Lung (tissue), 12 donors: ENCODE measurements around the gene KRT7. TPM values are rescaled to one million over a fixed set of nuclear protein-coding genes. Genes with fewer than 3 reads are reported as not detected.
A peak's percentile ranks its signal among the peaks of the same experiment; 100 is the strongest.

Experiments
- ATAC-seq: fragments of 200-7000 bp; cut with Tn5 transposase; one replicate; pipeline ENCODE4 v1.9.1; 2020; ENCODE audit warnings: moderate number of reproducible peaks; ENCODE audit not compliant: insufficient read depth, low FRiP score
- DNase-seq, 3 donors: peaks; one replicate each; pipeline ENCODE4 v3.0.0-alpha.2; 2013 to 2017
- H3K27ac ChIP-seq, 2 donors: one replicate each; pipeline ENCODE4 v1.5.1; 2013; ENCODE audit warnings: mild to moderate bottlenecking in 2 of 2, moderate library complexity in 2 of 2, control low read depth in 1 of 2, inconsistent platforms in 1 of 2, low read depth in 1 of 2, low read length in 1 of 2
- H3K27me3 ChIP-seq, 3 donors: one replicate each; pipeline ENCODE4 v1.5.1; 2013; ENCODE audit warnings: low read length in 2 of 3; ENCODE audit not compliant: control insufficient read depth in 3 of 3, insufficient read depth in 3 of 3
- H3K36me3 ChIP-seq, 4 donors: one replicate each; pipeline ENCODE4 v1.5.1; 2013; ENCODE audit warnings: low read length in 4 of 4, mild to moderate bottlenecking in 1 of 4, moderate library complexity in 1 of 4; ENCODE audit not compliant: control insufficient read depth in 4 of 4, insufficient read depth in 4 of 4
- H3K4me1 ChIP-seq, 5 donors: one replicate each; pipeline ENCODE4 v1.5.1; 2013; ENCODE audit warnings: low read length in 5 of 5, mild to moderate bottlenecking in 2 of 5, moderate library complexity in 1 of 5; ENCODE audit not compliant: control insufficient read depth in 5 of 5, insufficient read depth in 5 of 5
- H3K4me3 ChIP-seq: one replicate; pipeline ENCODE4 v1.5.1; 2013; ENCODE audit warnings: mild to moderate bottlenecking, control low read depth, moderate library complexity
- H3K9ac ChIP-seq, 2 donors: one replicate each; pipeline ENCODE4 v1.5.1; 2013; ENCODE audit warnings: low read length in 2 of 2, control low read depth in 1 of 2; ENCODE audit not compliant: insufficient read depth in 1 of 2
- H3K9me3 ChIP-seq, 4 donors: one replicate each; pipeline ENCODE4 v1.5.1; 2013; ENCODE audit warnings: low read length in 3 of 4, mild to moderate bottlenecking in 1 of 4, moderate library complexity in 1 of 4; ENCODE audit not compliant: control insufficient read depth in 4 of 4, insufficient read depth in 3 of 4
- CTCF ChIP-seq: IDR thresholded peaks from 2 replicates; pipeline ENCODE4 v1.5.1; 2012; ENCODE audit warnings: mild to moderate bottlenecking; ENCODE audit errors: control extremely low read depth, extremely low read depth
- WGBS, 2 donors: extraction: QIAGEN DNeasy Blood & Tissue Kit; methylation state at CpG; one replicate each; pipeline ENCODE4 v1.1.7; 2013; 5-methylcytosine and 5-hydroxymethylcytosine counted together
- polyA plus RNA-seq, 2 donors: library from polyadenylated mRNA; stranded (reverse); fragments of 200-250 nt; gene quantifications; one replicate each; pipeline ENCODE4 v1.2.1, GENCODE V29; 2013
- total RNA-seq, 2 donors: library from RNA; depleted of rRNA in 1 of 2; stranded (reverse); fragments of >200 nt in 1 of 2; gene quantifications; one replicate each; pipeline ENCODE4 v1.2.1, GENCODE V29; 2014 to 2021
- donor health status: control.
- donor health status: control.
- donor health status: Bipolar disorder and iron deficiency.
- donor health status: healthy.
- donor health status: DM: yes; HTN: yes; CAD: no.

The KRT7 gene
- total and polyA plus RNA-seq, 4 donors: 33.6 to 1,415 (median 1,306) TPM

- 31 to 32% methylated on average over 12 of the region's 12 CpGs for WGBS, 2 donors
- Histone ChIP-seq H3K9ac (no peak overlapping the region), H3K4me1 (peaks cover 0 to 14% (median 2%) of the 10 kb centered on the region in 5 donors)
Measured at GRCh38 chr12:52243856-52244614, 11.0 kb downstream of the KRT7 start.

GRCh38 chr12:52244615-52244994, 11.6 kb downstream of the KRT7 start:
- ATAC-seq: no peak
- WGBS, 2 donors: 66 to 75% methylated on average over 3 of the region's 3 CpGs
- Histone ChIP-seq H3K9me3 (no peaks in the 10 kb centered on the region), H3K27me3 (peaks cover 0 to 13% (median 9%) of the 10 kb centered on the region in 3 donors), H3K36me3 (peaks cover 0 to 5% (median 0%) of the 10 kb centered on the region in 4 donors), H3K27ac (peak overlapping the region in 1 of 2 donors; percentile 71), H3K9ac (no peak overlapping the region), H3K4me3 (no peak overlapping the region), H3K4me1 (peaks cover 0 to 14% (median 2%) of the 10 kb centered on the region in 5 donors)
- no peak for DNase-seq
- TF ChIP-seq CTCF: no peak

More at GRCh38 chr12:52243856-52244614, 11.0 kb downstream of the KRT7 start:
- Histone ChIP-seq H3K36me3 (peaks cover 0 to 5% (median 0%) of the 10 kb centered on the region in 4 donors), H3K9me3 (no peaks in the 10 kb centered on the region), H3K27ac (peak overlapping the region in 1 of 2 donors; percentile 71), H3K27me3 (peaks cover 0 to 8% (median 5%) of the 10 kb centered on the region in 3 donors), H3K4me3 (no peak overlapping the region)
- no peak for TF ChIP-seq CTCF
- no peak for DNase-seq
- ATAC-seq: peak; percentile 73

- H3K27ac ChIP-seq: peak overlapping the region in 1 of 2 donors; percentile 10
- no peak overlapping the region for H3K4me3 ChIP-seq
- no peaks in the 10 kb centered on the region for H3K9me3 ChIP-seq
- DNase-seq (no peak), ATAC-seq (no peak)
- peaks cover 0 to 14% (median 2%) of the 10 kb centered on the region in 5 donors for H3K4me1 ChIP-seq
- no peak overlapping the region for H3K9ac ChIP-seq
- TF ChIP-seq CTCF: no peak
- WGBS, 2 donors: 89 to 92% methylated on average over 20 of the region's 20 CpGs
- peaks cover 0 to 5% (median 0%) of the 10 kb centered on the region in 4 donors for H3K36me3 ChIP-seq
- H3K27me3 ChIP-seq: peaks cover 0 to 16% (median 13%) of the 10 kb centered on the region in 3 donors
Measured at GRCh38 chr12:52245259-52245961, 12.4 kb downstream of the KRT7 start.
